Neural progenitor cell (in vitro differentiated cells): ENCODE results near the gene MRGPRE.

Source experiments
- CTCF ChIP-seq: fragments of 200-600 bp; sonication (generic); IDR thresholded peaks from 2 replicates; pipeline ENCODE4 v1.5.1; 2017; ENCODE audit warnings: antibody characterized with exemption, mild to moderate bottlenecking
- EZH2 ChIP-seq: fragments of 200-600 bp; sonication (generic); IDR thresholded peaks from 2 replicates; pipeline ENCODE4 v1.6.1; 2017; ENCODE audit warnings: antibody characterized with exemption, mild to moderate bottlenecking, moderate library complexity
- EZH2phosphoT487 ChIP-seq: fragments of 200-600 bp; sonication (generic); IDR thresholded peaks from 2 replicates; pipeline ENCODE4 v1.6.1; 2017; ENCODE audit warnings: antibody characterized with exemption

- TF ChIP-seq CTCF (no peak), EZH2 (no peak), EZH2phosphoT487 (no peak)
Measured at GRCh38 chr11:3217818-3218482, 14.3 kb downstream of the MRGPRE start.
